Ishikawa (cell line): ENCODE measurements around the gene DSPP.
A peak's percentile ranks its signal among the peaks of the same experiment; 100 is the strongest.

Experiments
- CEBPB ChIP-seq: IDR thresholded peaks from 2 replicates; pipeline ENCODE4 v1.6.1; 2012
- CREB1 ChIP-seq: IDR thresholded peaks from 2 replicates; pipeline ENCODE4 v1.6.1; 2012; ENCODE audit warnings: low read depth
- EGR1 ChIP-seq: IDR thresholded peaks from 2 replicates; pipeline ENCODE4 v1.6.1; 2012
- EP300 ChIP-seq: IDR thresholded peaks from 2 replicates; pipeline ENCODE4 v1.6.1; 2012; ENCODE audit warnings: borderline replicate concordance
- FOXM1 ChIP-seq: IDR thresholded peaks from 2 replicates; pipeline ENCODE4 v1.6.1; 2012; ENCODE audit warnings: low read depth, borderline replicate concordance
- NFIC ChIP-seq: IDR thresholded peaks from 2 replicates; pipeline ENCODE4 v1.6.1; 2012
- RAD21 ChIP-seq: IDR thresholded peaks from 2 replicates; pipeline ENCODE4 v1.6.1; 2012; ENCODE audit warnings: low read depth
- TAF1 ChIP-seq: IDR thresholded peaks from 2 replicates; pipeline ENCODE4 v1.6.1; 2012; ENCODE audit warnings: low read depth, mild to moderate bottlenecking
- TCF12 ChIP-seq: IDR thresholded peaks from 2 replicates; pipeline ENCODE4 v1.6.1; 2012; ENCODE audit warnings: low read depth
- TEAD4 ChIP-seq: IDR thresholded peaks from 2 replicates; pipeline ENCODE4 v1.6.1; 2012
- YY1 ChIP-seq: IDR thresholded peaks from 2 replicates; pipeline ENCODE4 v1.6.1; 2012; ENCODE audit warnings: low read depth
- ZBTB7A ChIP-seq: IDR thresholded peaks from 2 replicates; pipeline ENCODE4 v1.6.1; 2012; ENCODE audit warnings: low read depth
- TF ChIP-seq, protein P1 (sequence below): IDR thresholded peaks from 2 replicates; pipeline ENCODE4 v1.6.1; 2012; ENCODE audit warnings: low read depth, mild to moderate bottlenecking
- TF ChIP-seq, protein P2 (sequence below): IDR thresholded peaks from 2 replicates; pipeline ENCODE4 v1.6.1; 2012
- TF ChIP-seq, protein P3 (sequence below): IDR thresholded peaks from 2 replicates; pipeline ENCODE4 v1.6.1; 2012

The DSPP gene

GRCh38 chr4:87651941-87652340 lies 43.6 kb downstream of the DSPP start:
- TF ChIP-seq CREB1 (no peak), EP300 (no peak), YY1 (no peak), TEAD4 (no peak), NFIC (no peak), FOXM1 (no peak), ZBTB7A (no peak), CEBPB (no peak), RAD21 (no peak), TCF12 (no peak), EGR1 (no peak), TAF1 (no peak)
- TF ChIP-seq, protein P1, sequence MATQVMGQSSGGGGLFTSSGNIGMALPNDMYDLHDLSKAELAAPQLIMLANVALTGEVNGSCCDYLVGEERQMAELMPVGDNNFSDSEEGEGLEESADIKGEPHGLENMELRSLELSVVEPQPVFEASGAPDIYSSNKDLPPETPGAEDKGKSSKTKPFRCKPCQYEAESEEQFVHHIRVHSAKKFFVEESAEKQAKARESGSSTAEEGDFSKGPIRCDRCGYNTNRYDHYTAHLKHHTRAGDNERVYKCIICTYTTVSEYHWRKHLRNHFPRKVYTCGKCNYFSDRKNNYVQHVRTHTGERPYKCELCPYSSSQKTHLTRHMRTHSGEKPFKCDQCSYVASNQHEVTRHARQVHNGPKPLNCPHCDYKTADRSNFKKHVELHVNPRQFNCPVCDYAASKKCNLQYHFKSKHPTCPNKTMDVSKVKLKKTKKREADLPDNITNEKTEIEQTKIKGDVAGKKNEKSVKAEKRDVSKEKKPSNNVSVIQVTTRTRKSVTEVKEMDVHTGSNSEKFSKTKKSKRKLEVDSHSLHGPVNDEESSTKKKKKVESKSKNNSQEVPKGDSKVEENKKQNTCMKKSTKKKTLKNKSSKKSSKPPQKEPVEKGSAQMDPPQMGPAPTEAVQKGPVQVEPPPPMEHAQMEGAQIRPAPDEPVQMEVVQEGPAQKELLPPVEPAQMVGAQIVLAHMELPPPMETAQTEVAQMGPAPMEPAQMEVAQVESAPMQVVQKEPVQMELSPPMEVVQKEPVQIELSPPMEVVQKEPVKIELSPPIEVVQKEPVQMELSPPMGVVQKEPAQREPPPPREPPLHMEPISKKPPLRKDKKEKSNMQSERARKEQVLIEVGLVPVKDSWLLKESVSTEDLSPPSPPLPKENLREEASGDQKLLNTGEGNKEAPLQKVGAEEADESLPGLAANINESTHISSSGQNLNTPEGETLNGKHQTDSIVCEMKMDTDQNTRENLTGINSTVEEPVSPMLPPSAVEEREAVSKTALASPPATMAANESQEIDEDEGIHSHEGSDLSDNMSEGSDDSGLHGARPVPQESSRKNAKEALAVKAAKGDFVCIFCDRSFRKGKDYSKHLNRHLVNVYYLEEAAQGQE, result no peak
- TF ChIP-seq, protein P2, sequence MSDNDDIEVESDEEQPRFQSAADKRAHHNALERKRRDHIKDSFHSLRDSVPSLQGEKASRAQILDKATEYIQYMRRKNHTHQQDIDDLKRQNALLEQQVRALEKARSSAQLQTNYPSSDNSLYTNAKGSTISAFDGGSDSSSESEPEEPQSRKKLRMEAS, result no peak
- TF ChIP-seq, protein P3, sequence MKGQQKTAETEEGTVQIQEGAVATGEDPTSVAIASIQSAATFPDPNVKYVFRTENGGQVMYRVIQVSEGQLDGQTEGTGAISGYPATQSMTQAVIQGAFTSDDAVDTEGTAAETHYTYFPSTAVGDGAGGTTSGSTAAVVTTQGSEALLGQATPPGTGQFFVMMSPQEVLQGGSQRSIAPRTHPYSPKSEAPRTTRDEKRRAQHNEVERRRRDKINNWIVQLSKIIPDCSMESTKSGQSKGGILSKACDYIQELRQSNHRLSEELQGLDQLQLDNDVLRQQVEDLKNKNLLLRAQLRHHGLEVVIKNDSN, result no peak

DNA sequence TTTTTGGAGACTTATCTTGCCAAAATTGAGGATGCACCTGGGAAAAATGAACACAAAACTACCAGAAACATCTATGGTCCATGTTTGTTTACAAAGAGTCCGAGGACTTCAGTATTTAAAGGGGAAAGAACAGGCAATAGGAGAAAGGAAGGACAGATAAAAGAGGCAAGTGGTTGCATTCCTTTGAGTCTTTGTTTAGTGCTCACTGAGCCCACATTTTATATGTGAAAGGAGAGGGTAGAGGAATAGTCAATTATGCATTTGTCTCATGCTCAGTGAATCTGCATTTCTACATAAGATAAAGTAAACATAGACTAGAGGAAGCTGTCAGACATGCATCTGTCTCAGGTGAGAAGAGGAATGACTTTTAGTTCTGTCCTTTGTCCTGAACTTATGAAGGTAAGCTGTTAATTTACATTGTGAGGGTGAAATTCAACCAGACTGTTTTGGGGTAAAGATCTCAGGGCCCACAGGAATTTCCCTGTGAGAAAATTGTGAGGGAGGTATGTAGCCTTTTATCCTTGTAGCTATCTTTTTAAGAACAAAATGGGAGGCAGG lies 46.2 kb downstream of the DSPP start:
- TF ChIP-seq, protein P1, result peak; percentile 61
- TF ChIP-seq EGR1, result no peak

- TF ChIP-seq FOXM1, result no peak
- TF ChIP-seq, protein P3, result no peak
- no peak for TF ChIP-seq TCF12
- TF ChIP-seq NFIC, result no peak
- TF ChIP-seq, protein P1, result no peak
- TF ChIP-seq TAF1, result no peak
- 0 out of 2 replicates have a peak, but pooled peaks have one; percentile 47 for TF ChIP-seq CEBPB
- TF ChIP-seq TEAD4, result peak; percentile 72
- TF ChIP-seq, protein P2, result no peak
- no peak for TF ChIP-seq ZBTB7A
- TF ChIP-seq YY1, result no peak
- no peak for TF ChIP-seq CREB1
- TF ChIP-seq EP300, result peak; percentile 27; the same call in 1 of the 2 replicates
- no peak for TF ChIP-seq EGR1
- TF ChIP-seq RAD21, result no peak
These were observed 49.2 kb downstream of the DSPP start for GRCh38 chr4:87657525-87657924.

GRCh38 chr4:87659247-87659931 lies 51.1 kb downstream of the DSPP start:
- TF ChIP-seq NFIC (no peak), EP300 (no peak), TEAD4 (no peak), FOXM1 (no peak), EGR1 (no peak), TCF12 (no peak), ZBTB7A (no peak), RAD21 (no peak), YY1 (no peak), CREB1 (no peak), TAF1 (no peak), CEBPB (no peak)
- TF ChIP-seq, protein P3, result no peak
- TF ChIP-seq, protein P1, result no peak
- TF ChIP-seq, protein P2, result no peak
